Neural cell (in vitro differentiated cells): Measurements from ENCODE around the gene SLC4A5.

Experiments used
- CTCF ChIP-seq: fragments of 450-650 bp; IDR thresholded peaks from 2 replicates; pipeline ENCODE4 v1.5.1; 2014; ENCODE audit warnings: antibody characterized with exemption, mild to moderate bottlenecking, moderate library complexity; ENCODE audit not compliant: poor library complexity, severe bottlenecking
- EP300 ChIP-seq: fragments of 450-650 bp; conservative IDR thresholded peaks from 2 replicates; pipeline ENCODE4 v1.6.1; 2014; ENCODE audit warnings: antibody characterized with exemption, mild to moderate bottlenecking, moderate library complexity; ENCODE audit not compliant: poor library complexity, severe bottlenecking
- EZH2 ChIP-seq: fragments of 200-600, 300-800 bp; shearing (Covaris generic), sonication (generic); IDR thresholded peaks from 2 replicates; pipeline ENCODE4 v1.6.1; 2014; ENCODE audit warnings: antibody characterized with exemption, low read length, borderline replicate concordance, mild to moderate bottlenecking; ENCODE audit not compliant: insufficient read depth, poor library complexity, severe bottlenecking
- MXI1 ChIP-seq: fragments of 450-650 bp; conservative IDR thresholded peaks from 2 replicates; pipeline ENCODE4 v1.6.1; 2014; ENCODE audit warnings: antibody characterized with exemption, mild to moderate bottlenecking; ENCODE audit not compliant: poor library complexity, severe bottlenecking
- RAD21 ChIP-seq: fragments of 450-650 bp; conservative IDR thresholded peaks from 2 replicates; pipeline ENCODE4 v1.6.1; 2014; ENCODE audit warnings: antibody characterized with exemption, mild to moderate bottlenecking, moderate library complexity
- SMC3 ChIP-seq: fragments of 450-650 bp; conservative IDR thresholded peaks from 2 replicates; pipeline ENCODE4 v1.6.1; 2014; ENCODE audit warnings: antibody characterized with exemption, mild to moderate bottlenecking, moderate library complexity; ENCODE audit not compliant: poor library complexity
- TAF1 ChIP-seq: IDR thresholded peaks from 2 replicates; pipeline ENCODE4 v1.6.1; 2012; ENCODE audit warnings: low read depth

GRCh38 chr2:74228772-74229171 lies 114.4 kb downstream of the SLC4A5 start:
- TF ChIP-seq EP300 = no peak
- TF ChIP-seq EZH2 = no peak
- no peak for TF ChIP-seq RAD21
- TF ChIP-seq MXI1 = no peak
- TF ChIP-seq CTCF = no peak
- TF ChIP-seq SMC3 = no peak
- TF ChIP-seq TAF1 = no peak
